IMR-90 (cell line): ENCODE data around the gene TMEM205. TPM values are rescaled to one million over a fixed set of nuclear protein-coding genes. Genes with fewer than 3 reads are reported as not detected.

ENCODE experiments used
- ATAC-seq: fragments of 200-7000 bp; cut with Tn5 transposase; 2 replicates; pipeline ENCODE4 v1.9.1; 2020; ENCODE audit warnings: low read depth, mild to moderate bottlenecking, moderate library complexity
- BruUV-seq: library from RNA; stranded (reverse); fragments of 400-500 nt; replicated peaks from 2 replicates; lab custom pipeline; 2021; lab: Mats Ljungman, UMichigan
- CTCF ChIA-PET: fragments of 300-600 bp; formaldehyde crosslinking; extraction: SDS; loops from one replicate; lab custom pipeline; 2021; ENCODE audit warnings: antibody characterized with exemption; lab: Yijun Ruan, JAX
- POLR2A ChIA-PET: fragments of 300-600 bp; sonication (Branson Sonifier 250); formaldehyde crosslinking; loops from one replicate; lab custom pipeline; 2022; ENCODE audit warnings: antibody characterized with exemption; ENCODE audit not compliant: unreplicated experiment; lab: Charles Lee
- DNase-seq: peaks from one replicate; pipeline ENCODE4 v3.0.0; 2013
- H2AFZ ChIP-seq: replicated peaks from 2 replicates; pipeline ENCODE3; 2013; ENCODE audit warnings: low read length, mild to moderate bottlenecking; ENCODE audit not compliant: poor library complexity
- H2AK5ac ChIP-seq: 2 replicates; pipeline ENCODE4 v1.6.1; 2013; ENCODE audit warnings: low read depth, low read length, inconsistent platforms
- H2AK9ac ChIP-seq: replicated peaks from 2 replicates; pipeline ENCODE3; 2013; ENCODE audit warnings: mild to moderate bottlenecking, low read depth, low read length, moderate library complexity; ENCODE audit not compliant: poor library complexity
- H2BK120ac ChIP-seq: 2 replicates; pipeline ENCODE4 v1.6.1; 2013; ENCODE audit warnings: low read depth, low read length, inconsistent platforms
- H2BK15ac ChIP-seq: 3 replicates; pipeline ENCODE4 v1.6.1; 2013; ENCODE audit warnings: low read depth, low read length, inconsistent platforms
- H2BK20ac ChIP-seq: 2 replicates; pipeline ENCODE4 v1.6.1; 2013; ENCODE audit warnings: low read depth, mild to moderate bottlenecking, inconsistent platforms, low read length, moderate library complexity
- H2BK5ac ChIP-seq: 2 replicates; pipeline ENCODE4 v1.6.1; 2013; ENCODE audit warnings: mild to moderate bottlenecking, low read depth, low read length, inconsistent platforms; ENCODE audit not compliant: poor library complexity, severe bottlenecking
- H3K14ac ChIP-seq: replicated peaks from 2 replicates; pipeline ENCODE4 v1.6.1; 2013; ENCODE audit warnings: low read depth, low read length, inconsistent platforms
- H3K18ac ChIP-seq: 2 replicates; pipeline ENCODE4 v1.6.1; 2013; ENCODE audit warnings: low read depth, low read length, control low read depth
- H3K23ac ChIP-seq: 2 replicates; pipeline ENCODE4 v1.6.1; 2013; ENCODE audit warnings: low read depth, low read length, inconsistent platforms
- H3K27ac ChIP-seq: 2 replicates; pipeline ENCODE4 v1.5.1; 2013; ENCODE audit warnings: mild to moderate bottlenecking, control low read depth, low read length; ENCODE audit not compliant: insufficient read depth
- H3K27me3 ChIP-seq: 2 replicates; pipeline ENCODE4 v1.6.1; 2013; ENCODE audit warnings: low read length; ENCODE audit not compliant: control insufficient read depth, insufficient read depth
- H3K36me3 ChIP-seq: 2 replicates; pipeline ENCODE4 v1.6.1; 2013; ENCODE audit warnings: low read length, mixed read lengths; ENCODE audit not compliant: control insufficient read depth, insufficient read depth
- H3K4ac ChIP-seq: 2 replicates; pipeline ENCODE4 v1.6.1; 2013; ENCODE audit warnings: low read depth, low read length, inconsistent platforms
- H3K4me1 ChIP-seq: 2 replicates; pipeline ENCODE4 v1.6.1; 2013; ENCODE audit warnings: low read length, mixed read lengths; ENCODE audit not compliant: control insufficient read depth, insufficient read depth
- H3K4me2 ChIP-seq: 2 replicates; pipeline ENCODE4 v1.6.1; 2013; ENCODE audit warnings: low read depth, mild to moderate bottlenecking, control low read depth, low read length, moderate library complexity
- H3K4me3 ChIP-seq: 2 replicates; pipeline ENCODE4 v1.5.1; 2013; ENCODE audit warnings: low read depth, mild to moderate bottlenecking, control low read depth, low read length, moderate library complexity; ENCODE audit not compliant: insufficient read depth
- H3K56ac ChIP-seq: 2 replicates; pipeline ENCODE4 v1.6.1; 2013; ENCODE audit warnings: low read length, inconsistent platforms; ENCODE audit not compliant: insufficient read depth; ENCODE audit errors: extremely low read depth
- H3K79me1 ChIP-seq, 2 experiments: 2 replicates each; pipeline ENCODE4 v1.6.1; 2013; ENCODE audit warnings: low read length in 2 of 2, inconsistent platforms in 1 of 2, low read depth in 1 of 2
- H3K9ac ChIP-seq: 2 replicates; pipeline ENCODE4 v1.6.1; 2013; ENCODE audit warnings: low read depth, low read length, control low read depth
- H3K9me1 ChIP-seq: 2 replicates; pipeline ENCODE4 v1.6.1; 2013; ENCODE audit warnings: low read length, inconsistent platforms; ENCODE audit not compliant: insufficient read depth
- H3K9me3 ChIP-seq: 2 replicates; pipeline ENCODE4 v1.6.1; 2013; ENCODE audit warnings: low read length; ENCODE audit not compliant: control insufficient read depth, insufficient read depth
- H4K20me1 ChIP-seq: 2 replicates; pipeline ENCODE4 v1.6.1; 2013; ENCODE audit warnings: low read length, inconsistent platforms; ENCODE audit not compliant: insufficient read depth
- H4K5ac ChIP-seq: 2 replicates; pipeline ENCODE4 v1.6.1; 2013; ENCODE audit warnings: mild to moderate bottlenecking, low read depth, low read length, control low read depth
- H4K8ac ChIP-seq, 2 experiments: 2 replicates each; pipeline ENCODE4 v1.6.1; 2013; ENCODE audit warnings: low read depth in 2 of 2, low read length in 2 of 2, control low read depth in 1 of 2, inconsistent platforms in 1 of 2
- H4K91ac ChIP-seq: 2 replicates; pipeline ENCODE4 v1.6.1; 2013; ENCODE audit warnings: low read depth, low read length, inconsistent platforms; ENCODE audit not compliant: insufficient read depth
- CEBPB ChIP-seq: IDR thresholded peaks from 2 replicates; pipeline ENCODE4 v1.6.1; 2012; ENCODE audit warnings: low read depth, low read length, improper control_type of control experiment
- FOS ChIP-seq: fragments of 150-350 bp; IDR thresholded peaks from 2 replicates; pipeline ENCODE4 v1.6.1; 2016; ENCODE audit warnings: low read depth, low read length
- POLR2A ChIP-seq: IDR thresholded peaks from 2 replicates; pipeline ENCODE4 v1.6.1; 2012; ENCODE audit warnings: mild to moderate bottlenecking, low read depth, low read length
- RAD21 ChIP-seq: IDR thresholded peaks from 2 replicates; pipeline ENCODE4 v1.6.1; 2012; ENCODE audit warnings: low read length, improper control_type of control experiment
- RCOR1 ChIP-seq: IDR thresholded peaks from 2 replicates; pipeline ENCODE4 v1.6.1; 2012; ENCODE audit warnings: mild to moderate bottlenecking, low read length, improper control_type of control experiment; ENCODE audit not compliant: insufficient replicate concordance
- RFX5 ChIP-seq: IDR thresholded peaks from 2 replicates; pipeline ENCODE4 v1.8.0; 2012; ENCODE audit warnings: low read depth, mild to moderate bottlenecking, low read length, moderate library complexity
- SMC3 ChIP-seq: fragments of 150-350 bp; IDR thresholded peaks from 2 replicates; pipeline ENCODE4 v1.6.1; 2016; ENCODE audit warnings: low read depth, mild to moderate bottlenecking, antibody characterized with exemption, low read length, moderate library complexity
- WGBS, 2 experiments: methylation state at CpG; one replicate each; pipeline versions ENCODE4 v1.1.5 to v1.1.7; 2013; ENCODE audit warnings: missing lambda C conversion rate in 2 of 2; ENCODE audit not compliant: insufficient read length in 1 of 2; ENCODE audit errors: extremely low coverage in 2 of 2; 5-methylcytosine and 5-hydroxymethylcytosine counted together
- dilution Hi-C: fragments of 300-500 bp; cut with HindIII; formaldehyde crosslinking; loops from one replicate; pipeline ENCODE4 v1.14.3; 2018; ENCODE audit warnings: low sequenced_read_pairs; ENCODE audit not compliant: unreplicated experiment
- in situ Hi-C: fragments of 300-500 bp; cut with MboI; formaldehyde crosslinking; loops from 3 replicates; pipeline ENCODE4 v1.14.3; 2019; ENCODE audit warnings: low sequenced_read_pairs, inconsistent platforms, mixed read lengths
- intact Hi-C: fragments of 100-400 bp; cut with micrococcal nuclease; formaldehyde crosslinking; loops from 2 replicates; pipeline ENCODE4 v1.10.0; 2022
- polyA plus RNA-seq, 3 experiments: library from polyadenylated mRNA; depleted of rRNA; stranded (reverse); fragments of >200 nt; gene quantifications; 2 replicates each; pipeline ENCODE4 v1.2.3, GENCODE V29; 2012; ENCODE audit warnings: low replicate concordance in 1 of 3
- total RNA-seq: library from RNA; depleted of rRNA; stranded (reverse); fragments of >200 nt; gene quantifications from 2 replicates; pipeline ENCODE4 v1.2.3, GENCODE V29; 2012
- TF ChIP-seq, protein P1 (sequence below): conservative IDR thresholded peaks from 2 replicates; pipeline ENCODE4 v1.5.1; 2012; ENCODE audit warnings: mild to moderate bottlenecking, low read depth, low read length, improper control_type of control experiment

The TMEM205 gene
- total and polyA plus RNA-seq, 2 of the 4 experiments (the other 2 are of a cell fraction) = 110 to 136 TPM

- TF ChIP-seq POLR2A (no peak), RCOR1 (no peak), CEBPB (no peak)
Observed at GRCh38 chr19:11383706-11384048, 37.6 kb upstream of the TMEM205 start (continued).

DNA sequence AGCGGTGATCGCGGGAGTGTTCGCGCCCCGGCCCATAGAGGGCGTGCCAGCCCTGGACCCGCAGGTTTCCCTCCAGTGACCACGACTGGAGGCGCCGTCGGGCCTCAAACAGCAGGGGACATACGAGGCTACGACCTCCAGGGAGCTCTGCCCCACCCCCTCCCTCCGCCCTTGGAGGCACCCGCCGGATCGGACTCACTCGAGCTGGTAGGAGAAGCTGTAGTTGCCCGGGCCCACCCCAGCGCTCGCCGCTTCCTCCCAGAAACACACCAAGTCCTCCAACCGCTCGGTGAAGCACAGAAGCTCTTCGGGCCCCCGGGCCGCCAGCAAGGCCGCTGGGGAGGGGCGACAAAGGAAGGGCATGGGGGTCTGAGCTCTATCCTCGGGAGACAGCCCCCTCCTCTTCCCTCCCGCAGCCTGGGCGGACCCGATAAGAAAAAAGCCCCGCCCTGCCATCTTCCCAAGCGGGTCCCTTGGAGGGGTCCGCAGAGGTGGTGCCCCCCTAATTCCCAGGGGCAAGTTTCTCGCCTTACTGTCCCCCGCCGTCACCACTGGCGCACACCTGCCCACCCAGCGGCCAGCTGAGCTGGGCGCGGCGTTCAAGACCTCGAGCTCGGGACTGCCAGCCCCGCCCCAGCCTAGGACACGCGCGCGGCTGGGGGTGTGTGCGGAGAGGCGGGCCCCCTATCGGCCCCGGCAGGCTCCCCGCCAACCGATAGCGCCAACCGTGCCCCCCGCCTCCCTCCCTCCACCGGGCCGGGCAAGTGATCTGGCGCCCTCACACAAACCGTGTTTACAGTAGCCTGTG, 37.0 kb upstream of the TMEM205 start:
- 0% methylated on average over 1 of the region's 65 CpGs; no CpG with 5 or more reads in 1 of the 2 experiments for WGBS, 2 experiments
- no peak overlapping the region for H2BK5ac ChIP-seq
- no peak overlapping the region; the same call in 1 of the 2 replicates for H4K91ac ChIP-seq
- intact Hi-C loops (loop anchor here (5.0 kb wide), 1 partner anchor 39 kb away; no protein-coding TSS in a partner anchor), in situ Hi-C loops (no loop called here), dilution Hi-C loops (no loop called here)
- peak overlapping the region; percentile 80 for H3K4me2 ChIP-seq
- peaks cover 10% of the 10 kb centered on the region for H3K4me1 ChIP-seq
- peak overlapping the region; percentile 39 for H3K4me3 ChIP-seq
- ChIA-PET POLR2A (no interaction called here), CTCF (interaction anchor here (0.6 to 1.4 kb wide), 10 partner anchors 8 to 167 kb away, joined by 3 to 10 read pairs (median 3); partner anchors contain the start of genes CCDC159, ODAD3, SWSAP1 and TMEM205)
- H2BK15ac ChIP-seq = no peak overlapping the region
- H2BK120ac ChIP-seq = no peak overlapping the region
- no peak overlapping the region for H3K27ac ChIP-seq
- 0 out of 2 replicates have a peak, but pooled peaks cover 4% of the 10 kb centered on the region for H4K20me1 ChIP-seq
- no peak for ATAC-seq
- peaks cover 16% of the 10 kb centered on the region for H3K9me1 ChIP-seq
- peaks cover 8 to 22% of the 10 kb centered on the region in 2 experiments for H3K79me1 ChIP-seq
- no peak overlapping the region for H4K5ac ChIP-seq
- peak; percentile 31 for TF ChIP-seq RAD21
- TF ChIP-seq FOS = no peak
- no peak for TF ChIP-seq RFX5
- no peak for TF ChIP-seq POLR2A
- no peak for TF ChIP-seq CEBPB
- TF ChIP-seq SMC3 = no peak
- TF ChIP-seq, protein P1, sequence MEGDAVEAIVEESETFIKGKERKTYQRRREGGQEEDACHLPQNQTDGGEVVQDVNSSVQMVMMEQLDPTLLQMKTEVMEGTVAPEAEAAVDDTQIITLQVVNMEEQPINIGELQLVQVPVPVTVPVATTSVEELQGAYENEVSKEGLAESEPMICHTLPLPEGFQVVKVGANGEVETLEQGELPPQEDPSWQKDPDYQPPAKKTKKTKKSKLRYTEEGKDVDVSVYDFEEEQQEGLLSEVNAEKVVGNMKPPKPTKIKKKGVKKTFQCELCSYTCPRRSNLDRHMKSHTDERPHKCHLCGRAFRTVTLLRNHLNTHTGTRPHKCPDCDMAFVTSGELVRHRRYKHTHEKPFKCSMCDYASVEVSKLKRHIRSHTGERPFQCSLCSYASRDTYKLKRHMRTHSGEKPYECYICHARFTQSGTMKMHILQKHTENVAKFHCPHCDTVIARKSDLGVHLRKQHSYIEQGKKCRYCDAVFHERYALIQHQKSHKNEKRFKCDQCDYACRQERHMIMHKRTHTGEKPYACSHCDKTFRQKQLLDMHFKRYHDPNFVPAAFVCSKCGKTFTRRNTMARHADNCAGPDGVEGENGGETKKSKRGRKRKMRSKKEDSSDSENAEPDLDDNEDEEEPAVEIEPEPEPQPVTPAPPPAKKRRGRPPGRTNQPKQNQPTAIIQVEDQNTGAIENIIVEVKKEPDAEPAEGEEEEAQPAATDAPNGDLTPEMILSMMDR = peak; percentile 60
- peak overlapping the region; percentile 60; the same call in 1 of the 2 replicates for H3K23ac ChIP-seq
- no peak for DNase-seq
- H4K8ac ChIP-seq = peak overlapping the region in 1 of 2 experiments; percentile 32; a peak in 1 of 4 replicates
- H3K14ac ChIP-seq = no peak overlapping the region
- H3K4ac ChIP-seq = no peak overlapping the region
- no peak overlapping the region for H3K9ac ChIP-seq
- H3K9me3 ChIP-seq = no peaks in the 10 kb centered on the region
- no peaks in the 10 kb centered on the region; the same call in 1 of the 2 replicates for H3K27me3 ChIP-seq
- H2AFZ ChIP-seq = peak overlapping the region; percentile 88
- H3K36me3 ChIP-seq = no peaks in the 10 kb centered on the region
- peak overlapping the region; percentile 31 for H2AK9ac ChIP-seq
- no peak overlapping the region for H2BK20ac ChIP-seq
- BruUV-seq = no TSS peak
- no peak overlapping the region for H3K56ac ChIP-seq
- peak overlapping the region; percentile 53 for H2AK5ac ChIP-seq
- H3K18ac ChIP-seq = no peak overlapping the region
